Measurements from ENCODE around the gene ITGA3.

The ITGA3 gene

DNA sequence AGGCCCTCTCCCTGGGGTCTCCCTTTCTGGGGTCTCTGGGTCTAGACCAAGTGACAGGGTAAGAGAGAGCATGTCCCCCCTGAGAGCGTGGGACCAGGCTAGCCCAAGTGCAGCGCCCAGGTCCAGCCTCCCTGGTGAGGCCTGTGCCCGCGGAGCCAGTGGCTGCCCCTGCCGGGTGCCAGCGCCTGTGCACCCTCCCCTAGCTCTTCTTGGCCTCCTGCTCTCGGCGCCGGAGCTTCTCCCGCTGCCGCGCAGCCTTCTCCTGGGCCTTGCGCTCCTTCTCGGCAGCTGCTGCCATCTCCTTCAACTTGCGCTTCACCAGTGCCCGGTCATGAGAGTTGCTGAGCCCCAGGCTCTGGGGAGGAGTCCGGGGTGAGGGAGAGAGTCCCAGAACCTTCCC lies 56.8 kb downstream of the ITGA3 start:
- DNase-seq = no peak

GRCh38 chr17:50113624-50114320 lies 57.9 kb downstream of the ITGA3 start:
- no peak for DNase-seq

DNA sequence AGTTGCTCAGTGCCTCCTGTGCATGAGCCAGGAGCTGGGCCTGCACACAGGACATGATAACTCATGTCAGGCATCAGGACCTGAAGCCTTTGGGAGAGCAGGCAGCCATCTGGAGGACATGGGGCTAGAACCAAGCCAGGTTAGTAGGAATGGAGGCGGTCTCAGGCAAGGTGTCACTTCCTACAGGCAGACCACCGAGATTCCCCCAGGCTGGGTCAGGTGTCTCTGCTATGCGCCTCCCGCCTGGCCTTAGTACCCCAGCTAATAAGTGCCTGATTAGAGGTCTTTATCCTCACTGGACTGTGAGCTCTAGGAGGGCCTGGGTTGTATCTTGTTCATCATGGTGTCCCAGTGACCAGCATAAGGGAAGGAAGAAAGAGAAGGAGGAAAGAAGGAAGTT lies 58.5 kb downstream of the ITGA3 start:
- no peak for DNase-seq

DNA sequence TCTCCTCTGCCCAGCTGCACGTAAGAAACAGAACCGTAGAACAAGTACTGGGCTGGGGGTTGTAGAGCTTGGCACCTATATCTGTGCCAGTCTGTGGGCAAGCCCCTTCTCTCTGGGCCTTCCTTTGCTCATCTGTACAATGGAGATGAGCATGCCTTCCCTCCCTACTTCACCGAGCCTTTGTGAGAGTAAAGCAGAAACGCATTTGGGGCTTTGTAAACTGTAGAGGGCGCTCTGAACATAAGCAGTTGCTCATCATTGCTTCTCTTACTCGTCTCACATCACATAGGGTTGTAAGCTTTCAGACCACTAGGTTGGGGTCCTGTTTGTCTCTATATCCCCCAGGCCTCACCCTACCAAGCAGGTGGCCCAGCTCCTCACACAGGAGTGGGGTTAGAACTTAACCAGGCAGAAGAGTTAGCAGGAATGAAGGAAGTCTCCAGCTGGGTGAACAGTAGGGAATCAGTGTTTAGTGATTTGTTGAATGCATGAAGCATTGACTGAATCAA lies 59.0 kb downstream of the ITGA3 start:
- DNase-seq = peak; percentile 24

- no peak for DNase-seq
Observed at GRCh38 chr17:50115756-50116155, 59.8 kb downstream of the ITGA3 start.

GRCh38 chr17:50117202-50118051 lies 61.5 kb downstream of the ITGA3 start:
- no peak for DNase-seq

- DNase-seq = no peak
Observed at GRCh38 chr17:50118076-50118827, 62.3 kb downstream of the ITGA3 start.

DNA sequence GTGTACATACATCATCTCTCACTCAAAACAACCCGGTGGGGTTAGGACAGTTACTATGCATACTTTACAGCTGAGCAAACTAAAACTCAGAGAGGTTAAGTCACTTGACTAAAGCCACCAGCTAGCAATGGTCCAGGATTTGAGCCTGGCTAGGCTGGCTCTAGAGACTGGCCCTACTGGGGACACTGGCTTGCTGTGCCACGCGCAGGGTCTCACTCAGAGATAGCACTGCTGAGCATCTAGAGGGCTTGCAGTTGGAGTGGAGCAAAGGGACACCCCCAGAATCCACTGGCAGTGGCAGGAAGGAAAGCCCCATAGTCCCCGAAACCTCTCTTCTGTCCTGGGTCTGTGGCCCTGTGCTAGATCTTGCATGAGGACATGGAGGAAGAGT lies 62.9 kb downstream of the ITGA3 start:
- DNase-seq = no peak

DNA sequence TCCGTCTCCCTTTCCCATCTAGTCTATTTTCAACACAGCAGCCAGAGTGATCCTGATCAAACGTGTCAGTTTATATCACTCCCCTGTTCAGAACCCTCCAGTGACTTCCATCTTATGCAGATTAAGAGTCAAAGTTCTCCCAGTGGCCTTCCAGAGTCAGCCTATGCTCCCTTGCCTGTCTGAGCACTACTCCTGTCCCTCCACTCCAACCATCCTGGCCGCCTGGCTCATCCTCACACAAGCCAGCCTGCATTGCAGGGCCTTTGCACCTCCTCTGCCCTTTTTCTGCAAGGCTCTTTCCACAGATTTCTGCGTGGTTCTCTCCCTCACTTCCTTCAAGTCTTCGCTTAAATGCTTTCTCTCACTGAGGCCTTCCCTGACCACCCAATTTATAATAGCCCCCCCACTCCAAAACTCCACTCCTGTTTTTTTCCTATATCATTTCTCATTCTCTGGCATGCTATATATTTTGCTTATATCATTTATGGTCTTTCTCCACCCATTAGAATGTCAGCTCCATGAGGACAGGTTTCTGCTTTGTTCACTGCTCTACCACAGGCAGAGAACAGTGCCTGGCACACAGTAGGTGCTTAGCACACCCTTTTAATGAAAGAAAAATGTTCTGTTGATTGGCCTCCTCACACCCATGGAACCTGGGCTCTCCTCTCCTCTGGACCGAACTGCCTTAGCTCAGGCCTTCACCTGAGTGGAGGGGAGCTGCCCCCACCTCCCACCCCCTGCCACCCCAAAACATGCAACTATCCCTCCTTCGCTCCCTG lies 64.8 kb downstream of the ITGA3 start:
- no peak for DNase-seq

- DNase-seq = no peak
Observed at GRCh38 chr17:50122945-50123344, 67.0 kb downstream of the ITGA3 start.

DNA sequence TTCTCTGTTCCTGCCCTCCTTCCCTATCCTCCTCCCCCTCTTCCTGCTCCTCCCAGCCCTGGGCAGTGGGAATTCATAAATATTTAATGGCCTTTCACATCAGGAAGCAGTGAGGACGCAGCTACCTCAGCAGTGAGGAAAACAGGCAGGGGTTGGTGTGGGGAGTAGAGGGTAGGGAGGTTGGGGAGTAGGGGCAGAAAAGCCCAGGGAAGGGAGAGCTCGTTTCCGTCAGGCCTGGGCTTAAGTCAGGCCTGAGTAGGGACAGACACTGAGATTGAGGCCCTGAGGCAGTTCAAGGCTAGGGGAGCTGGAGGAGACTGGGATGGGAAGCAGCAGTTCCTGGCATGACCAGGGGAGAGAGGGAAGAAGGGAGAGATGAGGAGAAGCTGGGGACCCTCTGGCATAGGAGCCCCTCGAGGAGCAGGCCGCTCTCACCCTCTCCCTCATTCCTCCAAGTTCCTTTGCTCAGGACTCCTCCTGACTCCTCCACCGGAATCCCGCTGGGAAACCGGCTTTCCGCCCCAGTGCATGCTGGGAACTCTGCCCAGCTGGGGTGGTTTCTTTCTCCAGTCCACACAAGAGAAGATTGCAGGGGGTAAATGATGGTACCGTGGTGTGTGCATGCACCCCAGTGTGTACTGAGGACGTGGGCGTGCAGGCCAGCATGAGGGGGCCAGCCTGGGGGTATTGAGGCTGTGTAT lies 67.9 kb downstream of the ITGA3 start:
- DNase-seq = peak; percentile 25

DNA sequence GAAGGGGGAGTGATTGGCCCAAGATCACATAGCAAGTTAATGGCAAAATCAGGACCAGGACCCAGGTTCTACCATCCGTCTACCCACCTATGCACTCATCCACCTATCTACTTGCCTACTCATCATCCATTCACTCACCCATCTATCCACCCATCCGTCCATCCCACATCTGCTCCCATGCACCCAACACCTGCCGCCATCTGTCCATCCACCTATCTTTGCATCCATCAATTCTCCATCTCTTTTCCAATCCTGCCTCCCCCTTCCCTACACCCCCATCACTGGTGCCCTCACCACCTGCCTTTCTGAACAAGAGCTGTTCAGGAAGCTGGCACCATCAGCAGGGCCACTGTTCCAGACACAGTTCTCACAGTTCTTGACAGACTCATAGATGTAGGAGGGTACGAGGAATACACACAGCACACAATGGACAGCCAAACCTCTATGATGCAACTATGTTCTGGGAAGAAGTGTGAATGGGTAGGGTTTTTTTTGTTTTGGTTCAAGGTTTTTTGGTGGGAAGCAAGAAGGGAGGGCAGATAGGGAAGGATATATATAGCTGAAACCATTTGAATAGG lies 69.6 kb downstream of the ITGA3 start:
- DNase-seq = peak; percentile 86

- no peak for DNase-seq
Observed at GRCh38 chr17:50127697-50128361, 71.9 kb downstream of the ITGA3 start.

DNA sequence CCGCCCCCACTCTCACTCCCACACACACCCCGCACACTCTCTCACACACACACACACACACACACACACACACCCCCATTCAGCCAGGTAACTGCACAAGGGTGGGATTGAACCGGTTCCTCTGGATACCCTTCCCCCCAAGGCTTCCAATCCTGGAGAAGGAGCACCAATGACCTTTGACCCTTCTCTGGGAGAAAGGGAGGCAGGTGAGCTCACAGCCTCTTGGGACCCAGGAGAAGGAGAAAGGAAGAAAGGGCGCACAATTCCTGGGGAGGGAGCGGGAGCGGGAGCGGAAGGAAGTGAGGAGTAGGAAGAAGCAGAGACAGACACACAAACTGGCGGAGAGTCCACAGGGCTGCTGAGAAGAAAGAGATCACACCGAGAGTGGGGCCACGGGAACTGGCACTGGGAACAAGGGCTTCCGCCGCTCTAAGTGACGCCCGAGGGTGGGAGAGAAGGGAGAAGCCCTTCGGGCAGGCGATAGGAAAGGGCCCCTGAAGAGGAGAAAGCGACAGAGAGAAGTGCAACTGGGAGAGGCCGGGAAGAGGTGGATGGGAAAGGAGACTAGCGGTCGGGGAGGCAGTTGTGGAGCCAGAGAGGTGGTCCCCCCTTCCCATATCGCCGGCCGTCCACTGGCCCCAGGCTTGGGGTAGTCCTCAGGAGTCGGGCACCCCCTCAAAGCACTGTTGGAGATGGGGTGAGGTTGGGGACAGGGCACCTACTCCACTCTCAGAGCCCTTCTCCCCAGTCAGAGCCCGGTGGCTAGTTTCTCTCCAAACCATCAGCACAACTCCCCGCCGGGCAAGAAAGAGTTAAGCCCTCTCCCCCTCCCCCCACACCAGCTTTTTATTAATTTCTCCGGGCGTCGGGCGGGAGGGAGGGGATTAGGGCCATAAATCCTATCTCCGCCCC lies 72.8 kb downstream of the ITGA3 start:
- peak; percentile 47 for DNase-seq

- no peak for DNase-seq
Observed at GRCh38 chr17:50129353-50129727, 73.4 kb downstream of the ITGA3 start.

DNA sequence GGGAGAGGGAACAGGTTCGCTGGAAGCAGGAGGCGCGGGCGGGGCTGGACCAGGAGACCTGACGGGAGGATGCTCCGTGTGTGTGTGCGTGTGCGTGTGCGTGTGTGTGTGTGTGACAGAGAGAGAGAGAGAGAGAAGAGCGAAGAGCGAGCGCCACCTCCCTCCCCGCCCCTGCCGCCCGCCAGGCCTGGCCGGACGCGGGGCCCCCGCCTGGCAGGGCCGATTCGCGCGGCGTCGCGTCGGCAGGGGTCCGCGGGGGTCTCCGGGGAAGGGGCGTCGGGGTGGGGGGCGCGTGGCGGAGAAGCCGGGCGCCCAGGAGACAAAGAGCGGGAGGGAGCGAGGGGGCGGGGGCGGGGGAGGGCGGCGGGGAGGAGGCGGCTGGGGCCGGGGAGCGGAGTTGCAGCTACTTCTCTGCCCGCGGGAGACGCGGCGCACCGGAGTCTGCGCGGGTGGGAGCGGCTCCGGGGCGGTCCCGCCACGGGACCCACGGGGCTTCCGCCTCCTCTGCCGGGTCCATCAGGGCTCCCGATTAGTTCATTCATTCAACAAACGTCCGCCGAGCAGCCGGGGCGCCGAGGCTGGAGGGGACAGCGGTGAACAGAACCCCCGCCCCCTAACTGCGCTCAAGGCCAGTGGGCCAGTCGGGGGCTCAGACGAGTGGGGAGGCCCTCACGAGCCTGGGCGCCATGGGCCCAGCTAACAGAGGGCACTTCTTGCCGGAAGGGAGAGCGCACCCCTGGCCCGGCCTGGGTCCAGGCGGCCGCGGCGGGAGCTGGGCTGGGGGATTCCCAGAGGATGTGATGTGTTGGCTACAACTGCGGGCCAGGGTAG lies 74.0 kb downstream of the ITGA3 start, which contains the start of gene SAMD14:
Gene SAMD14 (minus strand): TSS at position 433 of the 831 bp plus-strand sequence. CDS start 5,201 bp downstream, outside the sequence.
- peak; percentile 55 for DNase-seq

- DNase-seq = no peak
Observed at GRCh38 chr17:50130559-50131305, 74.8 kb downstream of the ITGA3 start.

Measured in NCI-H2171 treated with DMSO at 0.1 percent for 48 hours (cell line).